OCI-LY3 (cell line): ENCODE data around the gene NELL1.

Experiments
- EZH2phosphoT487 ChIP-seq: fragments of 200-600 bp; shearing (Covaris generic); IDR thresholded peaks from 2 replicates; pipeline ENCODE4 v1.6.1; 2018; ENCODE audit warnings: antibody characterized with exemption, mixed run types, low read depth
- TF ChIP-seq, protein P1 (sequence below): fragments of 200-600, 300-600 bp; sonication (generic); IDR thresholded peaks from 2 replicates; pipeline ENCODE4 v1.5.1; 2014; ENCODE audit warnings: antibody characterized with exemption, low read length, low read depth

DNA sequence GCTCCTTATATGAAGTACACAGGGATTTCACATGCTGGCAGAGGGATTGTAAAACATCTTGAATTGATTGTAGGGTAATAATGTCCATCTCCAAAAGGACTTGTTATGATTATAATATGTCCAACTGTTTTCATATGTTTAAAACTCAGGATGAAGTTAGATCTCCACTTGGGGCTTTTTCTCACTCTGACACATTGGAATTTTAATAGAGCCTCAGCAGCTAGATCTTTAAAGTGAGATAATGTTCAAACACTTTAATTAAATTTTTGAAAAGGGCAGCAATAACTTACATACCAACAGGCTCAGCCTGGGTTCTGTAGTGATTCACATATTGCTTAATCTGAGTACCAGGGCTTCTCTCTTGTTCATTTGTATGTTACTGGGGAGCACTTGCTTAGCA lies 152.1 kb downstream of the NELL1 start:
- TF ChIP-seq, protein P1, sequence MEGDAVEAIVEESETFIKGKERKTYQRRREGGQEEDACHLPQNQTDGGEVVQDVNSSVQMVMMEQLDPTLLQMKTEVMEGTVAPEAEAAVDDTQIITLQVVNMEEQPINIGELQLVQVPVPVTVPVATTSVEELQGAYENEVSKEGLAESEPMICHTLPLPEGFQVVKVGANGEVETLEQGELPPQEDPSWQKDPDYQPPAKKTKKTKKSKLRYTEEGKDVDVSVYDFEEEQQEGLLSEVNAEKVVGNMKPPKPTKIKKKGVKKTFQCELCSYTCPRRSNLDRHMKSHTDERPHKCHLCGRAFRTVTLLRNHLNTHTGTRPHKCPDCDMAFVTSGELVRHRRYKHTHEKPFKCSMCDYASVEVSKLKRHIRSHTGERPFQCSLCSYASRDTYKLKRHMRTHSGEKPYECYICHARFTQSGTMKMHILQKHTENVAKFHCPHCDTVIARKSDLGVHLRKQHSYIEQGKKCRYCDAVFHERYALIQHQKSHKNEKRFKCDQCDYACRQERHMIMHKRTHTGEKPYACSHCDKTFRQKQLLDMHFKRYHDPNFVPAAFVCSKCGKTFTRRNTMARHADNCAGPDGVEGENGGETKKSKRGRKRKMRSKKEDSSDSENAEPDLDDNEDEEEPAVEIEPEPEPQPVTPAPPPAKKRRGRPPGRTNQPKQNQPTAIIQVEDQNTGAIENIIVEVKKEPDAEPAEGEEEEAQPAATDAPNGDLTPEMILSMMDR: no peak
- TF ChIP-seq EZH2phosphoT487: no peak
